ENCODE data around the gene COL4A4.

DNA sequence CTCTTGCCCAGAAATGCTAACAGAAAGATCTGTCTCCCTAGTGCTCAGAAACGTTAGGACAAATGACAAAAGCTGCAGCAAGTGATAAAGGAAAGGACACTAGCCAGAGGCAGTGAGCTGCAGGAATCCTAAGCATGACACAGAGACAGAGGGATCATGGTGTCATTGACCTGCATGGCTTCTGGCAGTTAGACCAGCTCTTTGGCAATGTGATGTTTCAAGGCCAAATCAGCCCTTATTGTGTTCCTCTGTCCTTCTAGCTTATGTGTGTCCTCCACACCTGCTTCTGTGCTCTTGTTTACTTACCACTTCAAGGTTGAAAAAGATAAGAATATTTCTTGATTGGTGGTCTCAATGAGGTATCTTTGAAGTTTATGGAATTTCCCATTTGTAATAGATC is 207.3 kb downstream of the COL4A4 start:
- TF ChIP-seq POLR2A (IDR thresholded peaks at IDR 0.05), result no peak
- TF ChIP-seq, protein P1, sequence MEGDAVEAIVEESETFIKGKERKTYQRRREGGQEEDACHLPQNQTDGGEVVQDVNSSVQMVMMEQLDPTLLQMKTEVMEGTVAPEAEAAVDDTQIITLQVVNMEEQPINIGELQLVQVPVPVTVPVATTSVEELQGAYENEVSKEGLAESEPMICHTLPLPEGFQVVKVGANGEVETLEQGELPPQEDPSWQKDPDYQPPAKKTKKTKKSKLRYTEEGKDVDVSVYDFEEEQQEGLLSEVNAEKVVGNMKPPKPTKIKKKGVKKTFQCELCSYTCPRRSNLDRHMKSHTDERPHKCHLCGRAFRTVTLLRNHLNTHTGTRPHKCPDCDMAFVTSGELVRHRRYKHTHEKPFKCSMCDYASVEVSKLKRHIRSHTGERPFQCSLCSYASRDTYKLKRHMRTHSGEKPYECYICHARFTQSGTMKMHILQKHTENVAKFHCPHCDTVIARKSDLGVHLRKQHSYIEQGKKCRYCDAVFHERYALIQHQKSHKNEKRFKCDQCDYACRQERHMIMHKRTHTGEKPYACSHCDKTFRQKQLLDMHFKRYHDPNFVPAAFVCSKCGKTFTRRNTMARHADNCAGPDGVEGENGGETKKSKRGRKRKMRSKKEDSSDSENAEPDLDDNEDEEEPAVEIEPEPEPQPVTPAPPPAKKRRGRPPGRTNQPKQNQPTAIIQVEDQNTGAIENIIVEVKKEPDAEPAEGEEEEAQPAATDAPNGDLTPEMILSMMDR (IDR thresholded peaks at IDR 0.05), result no peak

Data from transverse colon (tissue), 3 donors.